Measurements from ENCODE around the gene SLC8A1.

DNA sequence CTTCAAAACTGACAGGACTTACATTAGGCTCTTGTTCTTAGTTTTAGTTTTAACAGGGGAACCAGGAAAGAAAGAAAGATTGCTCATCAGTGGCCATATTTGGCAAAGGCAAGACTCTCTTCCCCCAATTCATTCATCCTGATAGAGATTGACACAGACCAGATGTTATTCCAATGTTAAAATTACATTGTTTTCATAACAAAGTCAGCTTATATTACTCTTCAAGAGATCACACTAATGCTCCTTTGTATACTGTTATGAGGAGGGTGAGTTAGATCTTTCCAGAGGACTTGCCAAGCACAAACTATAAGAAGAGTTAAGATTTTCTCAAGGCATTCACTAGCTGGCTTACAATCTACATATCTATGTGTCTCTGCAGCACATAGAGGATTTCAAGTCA is 252.1 kb downstream of the SLC8A1 start:
- TF ChIP-seq, protein P1, sequence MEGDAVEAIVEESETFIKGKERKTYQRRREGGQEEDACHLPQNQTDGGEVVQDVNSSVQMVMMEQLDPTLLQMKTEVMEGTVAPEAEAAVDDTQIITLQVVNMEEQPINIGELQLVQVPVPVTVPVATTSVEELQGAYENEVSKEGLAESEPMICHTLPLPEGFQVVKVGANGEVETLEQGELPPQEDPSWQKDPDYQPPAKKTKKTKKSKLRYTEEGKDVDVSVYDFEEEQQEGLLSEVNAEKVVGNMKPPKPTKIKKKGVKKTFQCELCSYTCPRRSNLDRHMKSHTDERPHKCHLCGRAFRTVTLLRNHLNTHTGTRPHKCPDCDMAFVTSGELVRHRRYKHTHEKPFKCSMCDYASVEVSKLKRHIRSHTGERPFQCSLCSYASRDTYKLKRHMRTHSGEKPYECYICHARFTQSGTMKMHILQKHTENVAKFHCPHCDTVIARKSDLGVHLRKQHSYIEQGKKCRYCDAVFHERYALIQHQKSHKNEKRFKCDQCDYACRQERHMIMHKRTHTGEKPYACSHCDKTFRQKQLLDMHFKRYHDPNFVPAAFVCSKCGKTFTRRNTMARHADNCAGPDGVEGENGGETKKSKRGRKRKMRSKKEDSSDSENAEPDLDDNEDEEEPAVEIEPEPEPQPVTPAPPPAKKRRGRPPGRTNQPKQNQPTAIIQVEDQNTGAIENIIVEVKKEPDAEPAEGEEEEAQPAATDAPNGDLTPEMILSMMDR (IDR thresholded peaks at IDR 0.05): no peak
- TF ChIP-seq POLR2A (IDR thresholded peaks at IDR 0.05) (no peak), EP300 (IDR thresholded peaks at IDR 0.05) (no peak), POLR2AphosphoS5 (IDR thresholded peaks at IDR 0.05) (no peak)

Data from upper lobe of left lung (tissue), 4 donors.